ENCODE results near the gene MYH14. TPM values are rescaled to one million over a fixed set of nuclear protein-coding genes. Genes with fewer than 3 reads are reported as not detected.
"Not testable (repeated sequence)": the region's sequence is repeated elsewhere in the genome, so short reads cannot be mapped to it uniquely, and the experiment has no call there.

Gene MYH14
- total RNA-seq, 2 experiments from 2014 or later, result not detected

- ChIA-PET CTCF (no interaction called here), POLR2A (no interaction called here)
- Mint-ChIP-seq H3K4me3 (no peak overlapping the region), H3K27me3 (peaks cover 2% of the 10 kb centered on the region), H3K27ac (no peak overlapping the region), H3K4me1 (no peaks in the 10 kb centered on the region), H3K36me3 (ENCODE audit: low read depth) (no peaks in the 10 kb centered on the region), H3K9me3 (ENCODE audit: low read depth) (no peaks in the 10 kb centered on the region)
- ATAC-seq, result no peak
- DNase-seq, result no peak
- intact Hi-C loops (cut with DNase I, micrococcal nuclease), result no loop called here
Measured at GRCh38 chr19:50231821-50232220, 28.4 kb downstream of the MYH14 start.

- no peak overlapping the region for H3K4me3 Mint-ChIP-seq
- POLR2A ChIA-PET, result no interaction called here
Measured at GRCh38 chr19:50232600-50232999, 29.2 kb downstream of the MYH14 start.

GRCh38 chr19:50233308-50233910 lies 30.0 kb downstream of the MYH14 start:
- Mint-ChIP-seq H3K4me1 (no peaks in the 10 kb centered on the region), H3K9me3 (ENCODE audit: low read depth) (no peaks in the 10 kb centered on the region), H3K36me3 (ENCODE audit: low read depth) (no peaks in the 10 kb centered on the region), H3K4me3 (no peak overlapping the region), H3K27me3 (peaks cover 9% of the 10 kb centered on the region), H3K27ac (no peak overlapping the region)
- CTCF ChIA-PET, result interaction anchor here (0.6 kb wide), 1 partner anchor 25 kb away, joined by 4 read pairs; no protein-coding TSS in a partner anchor
- ATAC-seq (no peak), DNase-seq (no peak)
- POLR2A ChIA-PET, result no interaction called here
- intact Hi-C loops (cut with DNase I, micrococcal nuclease), result no loop called here

More at GRCh38 chr19:50232600-50232999, 29.2 kb downstream of the MYH14 start:
- Mint-ChIP-seq H3K9me3 (ENCODE audit: low read depth) (no peaks in the 10 kb centered on the region), H3K4me1 (no peaks in the 10 kb centered on the region), H3K27me3 (peaks cover 5% of the 10 kb centered on the region), H3K36me3 (ENCODE audit: low read depth) (no peaks in the 10 kb centered on the region), H3K27ac (no peak overlapping the region)
- CTCF ChIA-PET, result no interaction called here
- intact Hi-C loops (cut with DNase I, micrococcal nuclease), result no loop called here
- DNase-seq (no peak), ATAC-seq (no peak)

- POLR2A ChIA-PET; H3K4me3 Mint-ChIP-seq; intact Hi-C loops (cut with DNase I, micrococcal nuclease); H3K27ac Mint-ChIP-seq; ATAC-seq; H3K36me3 Mint-ChIP-seq (ENCODE audit: low read depth); H3K4me1 Mint-ChIP-seq; H3K9me3 Mint-ChIP-seq (ENCODE audit: low read depth): not testable (repeated sequence)
- CTCF ChIA-PET, result interaction anchor here (0.6 to 1.6 kb wide), 3 partner anchors 17 to 225 kb away, joined by 3 to 4 read pairs (median 3); no protein-coding TSS in a partner anchor
- peaks cover 17% of the 10 kb centered on the region for H3K27me3 Mint-ChIP-seq
- peak; percentile 58 for DNase-seq
Measured at GRCh38 chr19:50237493-50237892, 34.1 kb downstream of the MYH14 start.

- ChIA-PET CTCF (no interaction called here), POLR2A (no interaction called here)
- no peaks in the 10 kb centered on the region for H3K4me1 Mint-ChIP-seq
Measured at GRCh38 chr19:50238043-50238442, 34.6 kb downstream of the MYH14 start.

GRCh38 chr19:50239921-50240590 lies 36.6 kb downstream of the MYH14 start:
- H3K4me3 Mint-ChIP-seq, result no peak overlapping the region
- intact Hi-C loops (cut with DNase I, micrococcal nuclease), result no loop called here
- H3K27ac Mint-ChIP-seq, result no peak overlapping the region
- H3K4me1 Mint-ChIP-seq, result no peaks in the 10 kb centered on the region
- no peaks in the 10 kb centered on the region for H3K9me3 Mint-ChIP-seq (ENCODE audit: low read depth)
- peaks cover 18% of the 10 kb centered on the region for H3K27me3 Mint-ChIP-seq
- ChIA-PET POLR2A (no interaction called here), CTCF (interaction anchor here (0.6 kb wide), 1 partner anchor 10 kb away, joined by 6 read pairs; no protein-coding TSS in a partner anchor)
- H3K36me3 Mint-ChIP-seq (ENCODE audit: low read depth), result no peaks in the 10 kb centered on the region
- no peak for DNase-seq
- no peak for ATAC-seq

More at GRCh38 chr19:50238043-50238442, 34.6 kb downstream of the MYH14 start:
- intact Hi-C loops (cut with DNase I, micrococcal nuclease), result no loop called here
- no peak overlapping the region for H3K27ac Mint-ChIP-seq
- no peaks in the 10 kb centered on the region for H3K36me3 Mint-ChIP-seq (ENCODE audit: low read depth)
- H3K9me3 Mint-ChIP-seq (ENCODE audit: low read depth), result no peaks in the 10 kb centered on the region
- no peak overlapping the region for H3K4me3 Mint-ChIP-seq
- ATAC-seq, result no peak
- no peak for DNase-seq
- H3K27me3 Mint-ChIP-seq, result peaks cover 16% of the 10 kb centered on the region

- H3K9me3 Mint-ChIP-seq (ENCODE audit: low read depth), result no peaks in the 10 kb centered on the region
- H3K27me3 Mint-ChIP-seq, result peaks cover 19% of the 10 kb centered on the region
- no peak overlapping the region for H3K4me3 Mint-ChIP-seq
- POLR2A ChIA-PET, result no interaction called here
- CTCF ChIA-PET, result interaction anchor here (1.0 kb wide), 1 partner anchor 10 kb away, joined by 3 read pairs; no protein-coding TSS in a partner anchor
- DNase-seq (peak; percentile 13), ATAC-seq (peak; percentile 42)
- no peaks in the 10 kb centered on the region for H3K4me1 Mint-ChIP-seq
- no peaks in the 10 kb centered on the region for H3K36me3 Mint-ChIP-seq (ENCODE audit: low read depth)
- intact Hi-C loops (cut with DNase I, micrococcal nuclease), result no loop called here
- no peak overlapping the region for H3K27ac Mint-ChIP-seq
Measured at GRCh38 chr19:50242581-50242980, 39.2 kb downstream of the MYH14 start.

GRCh38 chr19:50244695-50245094 lies 41.3 kb downstream of the MYH14 start:
- Mint-ChIP-seq H3K9me3 (ENCODE audit: low read depth) (no peaks in the 10 kb centered on the region), H3K27me3 (peaks cover 13% of the 10 kb centered on the region), H3K4me3 (no peak overlapping the region), H3K27ac (no peak overlapping the region), H3K4me1 (no peaks in the 10 kb centered on the region), H3K36me3 (ENCODE audit: low read depth) (no peaks in the 10 kb centered on the region)
- ChIA-PET POLR2A (no interaction called here), CTCF (interaction anchor here (1.2 kb wide), 1 partner anchor 20 kb away, joined by 3 read pairs; no protein-coding TSS in a partner anchor)
- intact Hi-C loops (cut with DNase I, micrococcal nuclease), result no loop called here
- DNase-seq (no peak), ATAC-seq (no peak)

- Mint-ChIP-seq H3K36me3 (ENCODE audit: low read depth) (no peaks in the 10 kb centered on the region), H3K4me3 (no peak overlapping the region), H3K9me3 (ENCODE audit: low read depth) (peaks cover 10% of the 10 kb centered on the region), H3K27me3 (peaks cover 9% of the 10 kb centered on the region), H3K27ac (no peak overlapping the region), H3K4me1 (no peaks in the 10 kb centered on the region)
- intact Hi-C loops (cut with DNase I, micrococcal nuclease), result no loop called here
- DNase-seq (no peak), ATAC-seq (no peak)
- CTCF ChIA-PET, result interaction anchor here (0.6 kb wide), 1 partner anchor 10 kb away, joined by 3 read pairs; no protein-coding TSS in a partner anchor
- POLR2A ChIA-PET, result no interaction called here
Measured at GRCh38 chr19:50248413-50248812, 45.0 kb downstream of the MYH14 start.

GRCh38 chr19:50248826-50249225 lies 45.4 kb downstream of the MYH14 start:
- Mint-ChIP-seq H3K9me3 (ENCODE audit: low read depth) (peaks cover 10% of the 10 kb centered on the region), H3K27me3 (peaks cover 6% of the 10 kb centered on the region), H3K36me3 (ENCODE audit: low read depth) (no peaks in the 10 kb centered on the region), H3K4me3 (no peak overlapping the region), H3K27ac (no peak overlapping the region), H3K4me1 (no peaks in the 10 kb centered on the region)
- ATAC-seq, result no peak
- intact Hi-C loops (cut with DNase I, micrococcal nuclease), result no loop called here
- POLR2A ChIA-PET, result no interaction called here
- CTCF ChIA-PET, result interaction anchor here (0.6 kb wide), 1 partner anchor 10 kb away, joined by 3 read pairs; no protein-coding TSS in a partner anchor
- no peak for DNase-seq

GRCh38 chr19:50249636-50250035 lies 46.2 kb downstream of the MYH14 start:
- H3K4me3 Mint-ChIP-seq, result no peak overlapping the region
- intact Hi-C loops (cut with DNase I, micrococcal nuclease), result loop anchor here in 1 of 2 experiments (5.0 kb wide), 1 partner anchor 78 kb away; the partner anchor contains the start of gene KCNC3
- H3K27ac Mint-ChIP-seq, result no peak overlapping the region
- no peak for ATAC-seq
- DNase-seq, result no peak
- H3K9me3 Mint-ChIP-seq (ENCODE audit: low read depth), result peaks cover 10% of the 10 kb centered on the region
- CTCF ChIA-PET, result no interaction called here
- no peaks in the 10 kb centered on the region for H3K4me1 Mint-ChIP-seq
- peaks cover 9% of the 10 kb centered on the region for H3K27me3 Mint-ChIP-seq
- H3K36me3 Mint-ChIP-seq (ENCODE audit: low read depth), result no peaks in the 10 kb centered on the region
- POLR2A ChIA-PET, result no interaction called here
